ENCODE data around the gene CSAD.
A peak's percentile ranks its signal among the peaks of the same experiment; 100 is the strongest.

Gene CSAD

GRCh38 chr12:53198486-53199110, 17.9 kb upstream of the CSAD start:
- DNase-seq (ENCODE audit: low spot score): no peak

GRCh38 chr12:53197011-53197640, 16.4 kb upstream of the CSAD start:
- DNase-seq (ENCODE audit: low spot score): no peak

DNA sequence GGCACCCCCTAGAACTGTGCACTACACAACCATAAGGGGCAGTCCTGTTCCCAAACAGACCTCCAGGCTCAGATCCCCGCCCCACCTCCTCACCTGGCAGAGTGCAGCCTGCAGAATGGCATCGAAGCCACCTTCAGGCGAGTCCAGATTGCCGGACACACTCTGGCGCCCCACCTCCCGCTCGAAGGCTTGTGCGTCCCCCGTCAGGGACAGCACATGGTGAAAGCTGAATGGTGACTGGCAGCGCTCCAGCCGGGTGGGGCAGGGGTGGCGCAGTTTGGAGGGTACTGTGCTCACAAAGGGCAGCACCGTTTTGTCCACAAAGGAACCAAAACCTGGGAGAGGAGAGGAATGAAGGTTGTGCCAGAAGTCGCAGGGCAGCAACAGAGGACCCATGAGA, 15.8 kb upstream of the CSAD start:
- DNase-seq (ENCODE audit: low spot score): no peak

GRCh38 chr12:53195516-53196420, 15.0 kb upstream of the CSAD start:
- DNase-seq (ENCODE audit: low spot score): no peak

DNA sequence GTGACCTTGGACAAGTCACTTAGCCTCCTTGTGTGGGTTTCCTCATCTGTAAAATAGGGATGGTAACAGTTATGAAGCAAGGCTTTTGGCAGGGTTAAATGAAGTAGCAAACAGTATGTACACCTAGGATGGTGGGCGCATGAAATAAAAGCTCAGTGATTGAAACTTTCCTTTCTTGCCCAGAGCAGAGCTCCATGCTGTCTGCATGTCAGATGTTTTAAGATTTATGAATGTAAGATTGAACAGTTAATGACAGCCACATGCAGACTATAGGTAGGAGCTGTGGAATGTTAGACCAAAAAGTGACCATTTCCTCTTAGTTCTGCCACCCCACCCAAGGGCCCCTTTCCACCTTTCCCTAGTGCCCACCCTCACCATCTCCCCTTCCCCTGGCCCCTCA, 14.2 kb upstream of the CSAD start:
- no peak for DNase-seq (ENCODE audit: low spot score)

GRCh38 chr12:53193985-53194716, 13.4 kb upstream of the CSAD start:
- no peak for DNase-seq (ENCODE audit: low spot score)

DNA sequence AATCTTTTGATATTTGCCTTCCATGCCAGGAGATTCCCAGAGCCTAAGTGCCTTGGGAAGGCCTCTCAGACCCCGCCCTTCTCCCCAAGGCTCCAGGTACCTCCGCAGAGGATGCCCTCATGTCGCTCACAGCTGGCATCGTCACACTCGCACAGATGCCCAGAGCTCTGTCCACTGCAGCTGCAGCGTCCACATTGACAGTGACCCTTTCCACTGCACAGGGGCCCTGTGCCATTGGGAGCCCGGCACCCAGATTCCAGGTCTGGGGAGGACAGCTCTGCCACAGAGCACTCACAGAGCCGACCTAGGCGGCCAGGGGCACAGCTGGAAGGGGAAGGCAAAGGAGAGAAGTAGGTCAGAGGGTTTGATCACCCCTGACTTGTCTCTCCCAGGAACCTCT, 12.3 kb upstream of the CSAD start:
- DNase-seq (ENCODE audit: low spot score): no peak

GRCh38 chr12:53192531-53193021, 11.9 kb upstream of the CSAD start:
- no peak for DNase-seq (ENCODE audit: low spot score)

DNA sequence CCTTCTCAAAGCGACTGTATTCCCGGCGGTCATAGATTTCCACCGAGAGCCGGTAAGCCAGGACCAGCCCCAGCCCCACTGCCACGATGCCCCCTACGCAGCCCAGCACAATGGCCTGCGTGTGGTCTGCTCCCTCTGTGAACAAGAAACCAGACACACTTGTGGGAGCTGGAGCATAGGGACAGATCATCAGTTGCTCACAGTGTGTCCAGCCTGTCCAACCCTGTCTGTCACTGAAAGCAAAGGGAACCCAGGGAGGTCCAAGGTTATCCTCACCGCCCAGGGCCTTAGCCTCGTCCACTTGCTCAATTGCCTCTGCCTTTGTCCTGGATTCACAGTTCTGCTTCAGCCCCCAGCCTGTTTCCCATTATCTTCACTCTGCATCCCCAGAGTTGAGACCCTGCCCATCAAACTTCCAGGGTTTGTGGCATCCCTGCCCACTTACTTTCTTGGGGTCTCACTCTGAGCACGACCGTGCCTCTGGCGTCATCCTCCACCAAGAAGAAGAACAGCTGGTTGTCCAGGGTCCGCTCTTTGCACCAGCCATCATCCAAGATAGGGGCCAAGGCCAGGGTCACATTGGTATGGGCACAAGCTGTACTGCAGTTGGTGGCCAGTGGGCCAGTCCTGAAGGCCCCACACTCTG, 11.3 kb upstream of the CSAD start:
- DNase-seq (ENCODE audit: low spot score): no peak

DNA sequence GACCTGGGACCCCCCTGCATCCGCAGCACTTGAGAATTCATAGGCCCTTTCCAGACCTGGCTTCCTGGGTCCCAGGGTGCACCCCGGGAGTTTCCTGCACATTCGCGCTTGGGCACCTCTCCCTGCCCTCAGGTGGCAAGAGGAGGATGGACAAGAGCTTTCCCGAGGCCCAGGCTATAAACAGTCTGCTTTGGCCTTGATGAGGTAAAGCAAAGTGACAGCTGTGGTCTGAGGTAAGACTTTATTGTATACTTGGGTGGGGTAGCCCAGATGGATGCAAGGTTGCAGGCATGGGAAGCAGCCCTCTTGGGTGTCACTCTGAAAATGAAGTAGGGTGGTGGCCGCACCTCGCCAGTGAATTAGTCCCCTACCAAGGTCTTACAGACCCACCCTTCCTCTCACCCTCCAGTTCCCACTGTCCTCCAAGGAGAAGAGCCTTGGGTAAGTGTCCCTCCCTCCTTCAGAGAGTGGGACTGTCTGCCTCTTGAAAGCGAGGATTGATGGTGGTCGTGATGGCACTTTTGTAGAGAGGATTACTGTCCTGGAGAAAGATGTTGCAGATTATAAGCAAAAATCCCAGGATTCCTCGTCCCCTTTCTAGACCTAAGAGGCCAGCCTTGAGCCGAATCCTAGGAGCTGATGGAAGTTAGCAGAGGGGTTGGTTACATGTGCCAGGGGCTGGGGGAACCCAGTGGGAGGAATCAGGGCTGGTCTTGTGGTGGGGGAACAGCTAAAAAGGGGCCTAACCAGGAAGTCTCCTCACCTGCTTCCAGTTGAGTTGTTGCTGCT, 10.6 kb upstream of the CSAD start:
- DNase-seq (ENCODE audit: low spot score): no peak

- DNase-seq (ENCODE audit: low spot score): no peak
Observed at GRCh38 chr12:53190108-53190729, 9.5 kb upstream of the CSAD start.

DNA sequence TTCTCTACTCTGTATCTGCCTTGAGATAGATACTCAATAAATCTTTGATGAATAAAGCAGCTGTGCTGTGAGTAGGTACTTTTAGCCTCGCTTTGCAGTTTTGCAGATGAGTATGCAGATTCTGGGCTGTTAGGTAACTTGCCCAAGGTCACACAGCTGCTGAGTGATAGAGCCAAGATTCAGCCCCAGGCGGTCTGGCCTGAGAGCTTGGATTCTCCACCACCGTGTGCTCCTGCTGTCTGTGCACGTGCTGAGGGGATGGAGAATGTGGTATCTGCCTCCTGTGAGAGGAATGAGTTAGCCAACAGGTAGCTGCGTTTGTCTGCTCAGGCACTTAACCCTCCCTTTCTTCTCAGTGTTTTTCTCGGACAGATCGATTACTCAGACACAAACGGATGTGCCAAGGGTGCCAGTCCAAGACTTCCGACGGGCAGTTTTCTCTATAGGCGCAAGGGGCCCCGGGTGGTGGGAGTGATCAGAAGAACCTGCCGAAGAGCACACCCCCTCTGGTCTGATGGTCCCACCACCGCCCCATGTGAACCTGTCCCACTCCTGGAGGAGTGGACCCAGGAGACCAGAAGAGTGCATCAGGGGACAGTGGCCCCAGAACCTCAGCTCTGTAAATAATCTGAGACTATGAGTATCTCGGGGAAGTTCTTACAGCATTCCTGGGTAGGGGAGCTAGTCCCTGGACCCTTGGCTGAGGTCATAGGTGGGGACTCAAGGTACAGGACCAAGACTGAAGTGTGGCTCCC, 6.6 kb upstream of the CSAD start:
- no peak for DNase-seq (ENCODE audit: low spot score)

- DNase-seq (ENCODE audit: low spot score): no peak
Observed at GRCh38 chr12:53186745-53187144, 6.0 kb upstream of the CSAD start.

DNA sequence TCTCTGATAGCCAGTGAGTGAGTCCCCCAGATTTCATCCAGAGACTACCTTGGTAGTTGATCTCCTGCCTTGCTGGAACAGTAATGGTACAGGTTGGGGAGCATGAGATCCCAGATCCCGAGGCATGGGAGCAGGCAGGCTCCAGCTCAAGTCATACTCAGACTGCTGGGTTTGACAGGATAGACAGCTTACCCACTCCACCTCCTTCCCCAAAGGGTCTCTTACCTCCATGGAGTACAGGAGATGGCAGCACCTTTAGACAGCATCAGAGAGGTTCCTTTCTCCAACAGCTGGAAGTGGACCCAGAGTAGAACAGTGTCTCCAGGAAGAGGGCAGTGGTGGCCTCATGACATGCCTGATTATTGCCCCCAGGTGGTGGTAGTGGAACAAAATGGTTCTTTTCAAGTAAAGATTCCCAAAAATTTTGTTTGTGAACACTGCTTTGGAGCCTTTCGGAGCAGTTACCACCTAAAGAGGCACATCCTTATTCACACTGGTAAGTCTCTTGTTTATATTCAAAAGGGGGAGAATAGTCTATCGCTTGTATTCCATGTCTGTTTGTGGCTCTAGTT, 4.9 kb upstream of the CSAD start:
- no peak for DNase-seq (ENCODE audit: low spot score)

- no peak for DNase-seq (ENCODE audit: low spot score)
Observed at GRCh38 chr12:53184828-53185227, 4.1 kb upstream of the CSAD start.

DNA sequence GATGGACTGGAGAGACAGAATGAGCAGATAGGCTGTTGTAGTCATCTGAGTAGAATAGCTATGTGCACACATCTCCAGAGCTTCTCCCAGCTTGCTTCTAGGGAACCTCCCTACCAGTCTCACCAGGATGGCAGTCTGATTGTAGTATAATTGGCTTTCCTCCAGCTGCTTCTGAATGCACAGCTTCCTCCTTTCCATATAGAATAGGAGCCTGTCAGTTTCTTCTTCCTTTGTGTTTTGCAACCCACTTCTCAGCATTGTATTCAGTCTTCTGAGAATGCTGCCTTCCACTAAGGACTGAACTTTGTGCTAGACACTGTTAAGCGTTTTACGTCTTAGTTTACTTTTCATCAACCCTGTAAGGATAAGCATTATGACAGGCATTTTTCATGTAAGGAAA, 2.2 kb upstream of the CSAD start:
- DNase-seq (ENCODE audit: low spot score): no peak

DNA sequence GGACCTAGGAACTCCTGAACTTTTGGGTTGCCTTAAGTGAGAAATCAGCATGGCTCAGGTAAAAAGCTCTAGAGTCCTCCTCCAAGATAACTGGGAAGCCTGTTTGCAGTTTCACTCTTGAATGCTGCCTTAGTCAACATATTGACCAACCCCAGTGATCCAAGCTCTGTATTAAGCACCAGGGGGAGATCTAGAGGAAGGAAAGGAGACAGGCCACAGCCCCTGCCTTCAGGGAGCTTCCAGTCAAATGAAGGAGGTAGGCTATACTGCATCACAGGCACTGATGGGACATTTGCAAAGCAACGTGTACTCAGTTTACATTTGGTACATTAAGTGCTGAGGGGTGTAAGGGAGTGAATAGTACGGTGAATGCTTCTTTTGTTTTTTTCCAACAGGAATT, 1.2 kb upstream of the CSAD start:
- peak; percentile 30 for DNase-seq (ENCODE audit: low spot score)

GRCh38 chr12:53180931-53181645, 363 bp upstream of the CSAD start:
- no peak for DNase-seq (ENCODE audit: low spot score)
